Central memory CD4-positive, alpha-beta T cell (primary cell): Measurements from ENCODE around the gene RELT.

Experiments
- DNase-seq: peaks from one replicate; pipeline ENCODE4 v3.0.0; 2022

RELT gene

GRCh38 chr11:73348838-73349237 is 27.4 kb upstream of the RELT start:
- no peak for DNase-seq

DNA sequence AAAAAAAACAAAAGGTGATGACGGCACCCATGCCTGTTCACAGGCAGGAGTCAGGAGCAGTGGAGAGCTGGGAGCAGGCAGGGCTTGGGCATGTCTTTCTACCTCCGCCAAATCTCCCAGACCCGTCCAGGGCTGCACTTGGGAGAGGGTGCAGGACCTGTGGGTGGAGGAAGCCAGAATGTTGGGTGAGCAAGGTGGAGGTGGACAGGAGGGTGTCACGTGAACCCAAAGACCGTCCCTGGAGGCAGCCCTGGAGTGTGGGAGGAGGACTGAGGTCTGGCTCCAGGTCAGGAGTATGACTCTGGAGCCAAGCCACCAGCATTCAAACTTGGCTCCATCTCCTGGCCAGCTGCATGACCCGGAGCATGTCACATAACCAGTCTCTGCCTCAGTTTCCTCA is 26.6 kb upstream of the RELT start:
- no peak for DNase-seq

DNA sequence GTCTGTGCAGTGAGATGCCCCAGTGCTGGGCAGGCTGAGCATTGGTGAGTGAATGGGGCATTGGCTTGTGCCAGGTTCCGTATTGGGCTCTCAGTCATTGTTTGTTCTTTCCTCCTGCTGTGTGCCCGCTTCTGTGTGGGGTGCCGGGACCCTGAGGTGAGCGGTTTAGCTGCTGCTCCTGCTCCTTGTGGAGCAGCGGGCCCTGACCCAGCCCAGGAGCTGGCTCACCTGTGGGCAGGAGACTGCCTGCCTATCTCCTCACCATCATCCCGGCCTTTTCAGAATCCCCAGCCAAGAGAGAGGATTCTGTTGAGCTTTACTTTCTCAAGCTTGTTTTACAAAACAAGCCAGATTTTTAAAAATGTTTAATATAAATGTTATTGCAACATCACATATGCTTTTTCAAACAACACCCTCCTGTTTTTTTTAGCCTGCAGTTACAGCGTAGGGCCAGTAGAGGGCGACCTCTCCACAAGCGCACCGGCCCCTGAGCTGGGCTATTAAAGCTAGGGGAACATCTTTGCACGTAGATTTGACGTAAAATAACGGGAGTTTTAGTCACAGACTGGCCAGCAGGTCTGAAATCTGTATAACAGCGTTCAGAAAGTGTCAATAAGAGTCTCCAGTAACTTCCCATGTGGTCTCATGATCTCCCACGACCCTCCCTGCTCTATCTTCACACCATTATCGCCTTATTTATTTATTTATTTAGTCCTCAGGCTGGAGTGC is 25.1 kb upstream of the RELT start:
- DNase-seq = peak; percentile 67

DNA sequence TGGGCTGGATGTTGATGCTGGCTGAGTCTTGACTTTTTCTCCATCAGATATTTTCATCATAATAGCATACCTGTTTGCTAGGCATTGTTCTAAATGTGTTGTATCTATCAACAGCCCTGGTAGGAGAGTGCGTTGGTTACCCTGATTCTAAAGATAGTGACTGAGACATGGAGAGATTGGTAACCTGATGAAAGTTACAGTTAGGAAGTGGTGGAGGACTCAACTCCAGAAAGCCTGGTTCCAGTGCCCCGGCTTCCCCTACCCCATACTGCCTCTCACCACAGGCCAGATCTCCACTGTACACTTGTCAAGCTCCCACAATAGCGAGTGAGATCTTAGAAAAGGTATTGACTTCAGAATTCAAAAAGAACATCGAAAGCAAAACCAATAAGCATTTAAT is 22.8 kb upstream of the RELT start:
- DNase-seq = no peak

GRCh38 chr11:73355109-73355508 is 21.1 kb upstream of the RELT start:
- no peak for DNase-seq

GRCh38 chr11:73356979-73357860 is 19.0 kb upstream of the RELT start:
- DNase-seq = no peak

DNA sequence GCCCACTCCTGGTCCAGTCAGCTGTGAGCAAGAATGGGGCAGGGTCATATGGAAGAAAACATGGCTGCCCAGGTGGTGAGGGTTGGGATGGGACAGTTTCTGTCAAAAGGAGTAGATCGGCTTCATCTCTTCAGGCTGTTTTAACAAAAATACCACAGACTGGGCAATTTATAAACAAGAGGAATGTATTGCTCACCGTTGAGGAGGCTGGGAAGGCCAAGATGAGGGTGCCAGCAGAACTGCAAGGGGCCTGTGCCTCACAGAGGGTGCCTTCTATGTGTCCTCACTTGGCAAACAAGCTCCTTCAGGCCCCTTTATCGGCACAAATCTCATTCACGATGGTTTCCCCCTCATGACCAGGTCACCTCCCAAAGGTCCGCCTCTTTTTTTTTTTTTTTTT is 18.1 kb upstream of the RELT start:
- DNase-seq = no peak

- DNase-seq = no peak
Observed at GRCh38 chr11:73359341-73359740, 16.9 kb upstream of the RELT start.

DNA sequence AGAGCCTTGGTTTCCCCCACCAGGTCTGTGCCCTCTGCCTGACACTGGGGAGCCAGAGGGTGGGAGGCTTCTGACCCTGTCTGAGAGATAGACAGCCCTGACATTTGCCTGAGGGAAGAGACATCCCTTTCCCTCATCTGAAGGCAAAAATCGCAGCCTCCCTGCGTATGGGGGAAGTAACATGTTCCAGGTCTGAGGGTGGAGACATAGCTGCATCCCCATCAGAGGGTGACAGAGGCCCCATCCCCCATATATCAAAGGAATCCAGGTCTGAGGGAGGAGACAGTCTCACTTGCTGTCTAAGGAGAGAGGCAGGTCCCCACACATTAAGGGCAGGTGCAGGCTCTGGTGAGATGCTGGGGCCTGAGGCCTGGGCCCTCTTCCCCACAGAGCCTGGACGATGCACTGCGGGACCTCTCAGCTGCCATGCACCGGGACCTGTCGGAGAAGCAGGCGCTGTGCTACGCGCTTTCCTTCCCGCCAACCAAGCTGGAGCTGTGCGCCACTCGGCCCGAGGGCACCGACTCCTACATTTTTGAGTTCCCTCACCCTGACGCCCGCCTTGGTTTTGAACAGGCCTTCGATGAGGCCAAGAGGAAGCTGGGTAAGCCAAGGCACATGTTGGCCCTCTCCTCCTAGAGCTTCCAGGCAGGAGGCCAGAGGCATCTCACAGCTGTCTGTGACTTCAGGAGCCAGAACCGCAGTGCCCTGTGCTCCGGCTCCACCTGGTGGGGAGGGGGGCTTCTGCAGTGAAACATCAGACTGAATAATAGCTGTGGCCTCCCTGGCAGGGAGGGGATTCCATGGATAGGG is 16.1 kb upstream of the RELT start:
- DNase-seq = no peak

DNA sequence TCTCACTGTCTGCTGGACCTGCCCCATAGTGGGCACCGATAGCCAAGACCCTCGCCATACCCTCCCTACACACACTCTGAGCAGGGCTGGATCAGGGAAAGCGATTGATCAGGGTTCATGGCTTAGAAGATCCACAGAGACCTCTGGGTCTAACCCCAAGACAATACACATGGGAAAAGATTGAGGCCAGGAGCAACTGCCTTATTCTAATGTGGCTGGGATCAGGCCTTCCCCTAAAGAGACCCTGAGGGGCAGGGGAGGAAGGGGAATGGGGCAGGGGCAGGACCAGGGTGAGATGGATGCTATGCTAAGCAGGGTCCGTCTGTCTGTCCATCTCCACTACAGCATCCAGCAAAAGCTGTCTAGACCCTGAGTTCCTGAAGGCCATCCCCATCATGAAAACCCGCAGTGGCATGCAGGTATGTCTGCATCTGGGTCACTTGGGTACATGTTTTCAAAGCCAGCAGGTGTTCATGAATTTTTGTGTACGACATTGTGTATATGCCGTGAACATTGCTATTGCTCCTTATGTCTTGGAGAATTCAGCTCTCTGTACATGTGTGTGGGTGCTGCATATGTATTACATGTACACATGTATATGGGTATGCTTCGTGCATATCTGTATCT is 15.3 kb upstream of the RELT start:
- no peak for DNase-seq

- no peak for DNase-seq
Observed at GRCh38 chr11:73361953-73362776, 14.0 kb upstream of the RELT start.

DNA sequence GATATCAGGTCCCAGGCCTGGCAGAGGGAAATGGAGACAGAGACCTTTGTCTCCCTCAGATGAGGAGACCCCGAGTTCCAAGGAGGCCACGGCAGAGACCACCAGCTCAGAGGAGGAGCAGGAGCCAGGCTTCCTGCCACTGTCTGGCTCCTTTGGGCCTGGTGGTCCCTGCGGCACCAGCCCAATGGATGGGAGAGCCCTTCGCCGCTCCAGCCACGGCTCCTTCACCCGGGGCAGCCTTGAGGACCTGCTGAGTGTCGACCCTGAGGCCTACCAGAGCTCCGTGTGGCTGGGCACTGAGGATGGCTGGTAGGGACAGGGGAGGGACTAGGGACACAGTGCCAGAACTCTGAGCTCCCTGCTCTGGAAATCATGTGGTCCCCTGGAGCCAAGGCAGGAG is 13.1 kb upstream of the RELT start:
- no peak for DNase-seq

DNA sequence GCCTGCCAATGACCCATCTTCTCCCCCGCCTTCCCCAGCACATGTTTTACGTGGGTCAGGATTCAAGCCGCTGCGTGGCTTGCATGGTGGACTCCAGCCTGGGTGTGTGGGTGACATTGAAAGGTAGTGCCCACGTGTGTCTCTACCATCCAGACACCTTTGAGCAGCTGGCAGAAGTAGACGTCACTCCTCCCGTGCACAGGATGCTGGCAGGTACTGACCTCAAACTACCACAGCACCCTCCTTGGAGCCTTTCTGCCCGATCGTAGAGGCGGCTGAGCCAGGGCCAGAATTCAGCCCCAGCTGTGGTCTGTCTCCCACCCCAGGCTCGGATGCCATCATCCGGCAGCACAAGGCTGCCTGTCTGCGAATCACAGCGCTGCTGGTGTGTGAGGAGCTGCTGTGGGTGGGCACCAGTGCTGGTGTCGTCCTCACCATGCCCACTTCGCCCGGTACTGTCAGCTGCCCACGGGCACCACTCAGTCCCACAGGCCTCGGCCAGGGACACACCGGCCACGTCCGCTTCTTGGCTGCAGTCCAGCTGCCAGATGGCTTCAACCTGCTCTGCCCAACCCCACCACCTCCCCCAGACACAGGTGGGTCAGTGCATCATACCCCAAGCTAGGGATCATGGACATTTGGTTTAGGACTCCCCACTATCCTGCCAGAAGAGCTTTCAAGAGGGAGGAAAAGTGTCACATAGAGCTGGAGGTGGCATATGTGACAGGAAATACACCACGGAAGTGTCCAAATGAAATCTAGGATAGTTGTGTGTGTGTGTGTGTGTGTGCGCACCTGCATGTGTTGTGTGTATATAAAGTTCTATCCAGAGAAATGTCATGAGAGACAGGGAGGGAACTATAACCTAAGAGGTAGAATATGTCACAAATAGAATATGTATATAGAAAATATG is 10.6 kb upstream of the RELT start:
- DNase-seq = no peak

GRCh38 chr11:73366265-73366610 is 10.0 kb upstream of the RELT start:
- peak; percentile 72 for DNase-seq

DNA sequence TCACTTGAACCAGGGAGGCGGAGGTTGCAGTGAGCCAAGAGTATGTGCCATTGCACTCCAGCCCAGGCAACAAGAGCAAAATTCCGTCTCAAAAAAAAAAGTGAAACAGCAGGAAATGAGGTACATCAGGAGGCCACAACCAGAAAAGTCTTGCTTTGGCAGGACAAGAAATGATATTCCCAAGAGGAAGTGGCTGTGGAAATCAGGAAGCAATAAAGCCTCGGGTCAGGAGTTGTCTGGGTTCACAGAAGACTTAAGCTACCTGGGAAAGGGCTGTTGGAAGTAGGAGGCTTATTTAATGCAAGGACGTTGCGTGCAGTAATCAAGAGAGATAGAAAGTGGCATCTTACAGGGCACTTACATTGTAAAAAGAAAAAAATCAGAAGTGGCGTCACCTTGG is 9.2 kb upstream of the RELT start:
- no peak for DNase-seq

GRCh38 chr11:73367482-73368024 is 8.6 kb upstream of the RELT start:
- no peak for DNase-seq

GRCh38 chr11:73372375-73372993 is 3.7 kb upstream of the RELT start:
- no peak for DNase-seq

GRCh38 chr11:73374151-73374550 is 2.0 kb upstream of the RELT start:
- DNase-seq = no peak

GRCh38 chr11:73375830-73376159 is 404 bp upstream of the RELT start:
- no peak for DNase-seq
